Hepatocyte (in vitro differentiated cells): ENCODE results near the gene DDIT3.

Experiments
- EZH2 ChIP-seq: fragments of 200-600 bp; sonication (generic); IDR thresholded peaks from 2 replicates; pipeline ENCODE4 v1.6.1; 2016; ENCODE audit warnings: antibody characterized with exemption, mild to moderate bottlenecking, borderline replicate concordance
- TF ChIP-seq, protein P1 (sequence below): fragments of 200-600 bp; sonication (generic); IDR thresholded peaks from 2 replicates; pipeline ENCODE4 v1.5.1; 2016; ENCODE audit warnings: antibody characterized with exemption, mild to moderate bottlenecking; ENCODE audit not compliant: poor library complexity

DNA sequence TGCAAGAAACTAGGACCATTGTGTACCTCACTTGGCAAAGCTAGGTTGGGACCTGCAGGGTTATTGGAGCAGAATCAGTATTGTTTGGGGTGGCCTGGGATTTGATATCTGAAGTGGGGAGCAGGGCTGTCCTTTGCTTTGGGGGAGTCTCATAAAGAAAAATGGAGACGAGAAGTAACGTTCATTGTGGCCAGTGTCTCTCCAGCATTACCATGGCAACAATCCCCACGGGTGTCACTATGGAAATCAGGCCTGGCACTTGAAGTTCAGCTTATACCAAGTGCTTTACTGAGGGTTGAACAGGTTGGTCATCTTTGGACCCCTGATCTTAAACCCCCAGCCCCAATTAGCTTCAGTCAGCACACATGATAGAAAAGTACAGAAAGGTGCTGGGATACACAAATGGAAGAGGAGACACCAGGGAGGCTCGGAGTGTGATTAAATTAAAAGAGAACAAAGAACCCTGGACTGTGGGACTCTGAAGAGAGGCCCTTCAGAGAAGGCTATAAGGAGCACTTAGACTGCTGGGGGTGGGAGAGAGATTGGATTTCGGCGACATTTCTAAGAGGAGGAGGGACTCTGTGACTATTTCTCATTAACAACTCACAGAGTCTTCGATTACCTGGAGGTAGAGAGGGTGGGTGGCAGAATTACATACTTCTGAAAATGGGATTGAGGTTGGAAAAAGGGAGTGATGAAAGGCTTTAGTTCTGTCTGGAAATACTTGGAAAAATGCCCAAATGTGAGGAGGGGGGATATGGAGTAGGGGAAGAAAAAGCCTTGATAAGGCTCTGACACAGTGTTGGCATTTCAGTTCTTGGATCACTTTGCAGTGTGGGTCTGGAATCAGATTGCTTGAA is 33.3 kb upstream of the DDIT3 start:
- TF ChIP-seq, protein P1, sequence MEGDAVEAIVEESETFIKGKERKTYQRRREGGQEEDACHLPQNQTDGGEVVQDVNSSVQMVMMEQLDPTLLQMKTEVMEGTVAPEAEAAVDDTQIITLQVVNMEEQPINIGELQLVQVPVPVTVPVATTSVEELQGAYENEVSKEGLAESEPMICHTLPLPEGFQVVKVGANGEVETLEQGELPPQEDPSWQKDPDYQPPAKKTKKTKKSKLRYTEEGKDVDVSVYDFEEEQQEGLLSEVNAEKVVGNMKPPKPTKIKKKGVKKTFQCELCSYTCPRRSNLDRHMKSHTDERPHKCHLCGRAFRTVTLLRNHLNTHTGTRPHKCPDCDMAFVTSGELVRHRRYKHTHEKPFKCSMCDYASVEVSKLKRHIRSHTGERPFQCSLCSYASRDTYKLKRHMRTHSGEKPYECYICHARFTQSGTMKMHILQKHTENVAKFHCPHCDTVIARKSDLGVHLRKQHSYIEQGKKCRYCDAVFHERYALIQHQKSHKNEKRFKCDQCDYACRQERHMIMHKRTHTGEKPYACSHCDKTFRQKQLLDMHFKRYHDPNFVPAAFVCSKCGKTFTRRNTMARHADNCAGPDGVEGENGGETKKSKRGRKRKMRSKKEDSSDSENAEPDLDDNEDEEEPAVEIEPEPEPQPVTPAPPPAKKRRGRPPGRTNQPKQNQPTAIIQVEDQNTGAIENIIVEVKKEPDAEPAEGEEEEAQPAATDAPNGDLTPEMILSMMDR: no peak
- no peak for TF ChIP-seq EZH2
